ENCODE data around the gene C21orf91. TPM values are rescaled to one million over a fixed set of nuclear protein-coding genes. Genes with fewer than 3 reads are reported as not detected.
A peak's percentile ranks its signal among the peaks of the same experiment; 100 is the strongest.

The C21orf91 gene
- total RNA-seq, 1 experiment from 2014 or later: 22.1 TPM

DNA sequence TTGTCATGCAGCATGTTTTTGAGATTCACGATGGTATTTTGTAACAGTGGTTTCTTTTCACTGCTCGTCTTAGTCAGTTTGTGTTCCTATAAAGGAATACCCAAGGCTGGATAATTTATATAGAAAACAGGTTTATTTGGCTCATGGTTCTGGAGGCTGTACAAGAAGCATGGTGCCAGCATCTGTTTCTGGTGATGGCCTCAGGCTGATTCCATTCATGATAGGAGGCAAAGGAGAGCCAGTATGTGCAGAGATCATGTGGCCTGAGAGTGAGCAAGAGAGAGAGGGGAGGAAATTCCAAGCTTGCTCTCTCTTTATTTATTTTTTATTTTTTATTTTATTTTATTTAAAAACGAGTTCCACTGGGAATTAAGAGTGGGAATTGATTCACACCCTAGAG, 2.0 kb upstream of the C21orf91 start:
- CTCF ChIA-PET: interaction anchor here (0.7 to 1.3 kb wide), 4 partner anchors 21 to 178 kb away, joined by 3 read pairs; no protein-coding TSS in a partner anchor

DNA sequence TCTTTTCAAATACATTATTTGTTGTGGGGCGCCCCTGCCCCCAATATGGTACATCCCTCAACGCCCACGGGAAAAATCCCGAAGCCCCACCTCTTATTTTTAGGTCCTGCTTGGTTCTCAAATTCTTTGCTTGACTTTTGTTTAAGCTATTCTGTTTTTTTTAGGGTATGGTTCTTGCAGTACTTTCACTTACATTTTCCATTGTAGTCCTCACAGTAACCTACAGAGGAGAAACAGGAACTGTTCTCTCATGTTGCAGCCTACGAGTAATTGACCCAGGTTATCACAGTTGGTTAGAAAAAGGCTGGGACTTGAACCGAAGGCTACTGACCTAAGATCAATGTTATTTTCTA, 697 bp upstream of the C21orf91 start:
- CTCF ChIA-PET: interaction anchor here (0.5 to 2.6 kb wide), 4 partner anchors 8 to 143 kb away, joined by 3 to 15 read pairs (median 4); no protein-coding TSS in a partner anchor
- peak overlapping the region; percentile 100 for H3K27ac Mint-ChIP-seq (ENCODE audit: low read depth, unreplicated experiment)

More for the DNA sequence above, 2.0 kb upstream of the C21orf91 start:
- no peaks in the 10 kb centered on the region for H3K9me3 Mint-ChIP-seq (ENCODE audit: unreplicated experiment)
- H3K36me3 Mint-ChIP-seq (ENCODE audit: insufficient read depth, unreplicated experiment): peaks cover 28% of the 10 kb centered on the region
- no TSS peak for BruUV-seq (replicated peaks)
- no peaks in the 10 kb centered on the region for H3K27me3 Mint-ChIP-seq (ENCODE audit: insufficient read depth, unreplicated experiment)
- TF ChIP-seq, protein P1, sequence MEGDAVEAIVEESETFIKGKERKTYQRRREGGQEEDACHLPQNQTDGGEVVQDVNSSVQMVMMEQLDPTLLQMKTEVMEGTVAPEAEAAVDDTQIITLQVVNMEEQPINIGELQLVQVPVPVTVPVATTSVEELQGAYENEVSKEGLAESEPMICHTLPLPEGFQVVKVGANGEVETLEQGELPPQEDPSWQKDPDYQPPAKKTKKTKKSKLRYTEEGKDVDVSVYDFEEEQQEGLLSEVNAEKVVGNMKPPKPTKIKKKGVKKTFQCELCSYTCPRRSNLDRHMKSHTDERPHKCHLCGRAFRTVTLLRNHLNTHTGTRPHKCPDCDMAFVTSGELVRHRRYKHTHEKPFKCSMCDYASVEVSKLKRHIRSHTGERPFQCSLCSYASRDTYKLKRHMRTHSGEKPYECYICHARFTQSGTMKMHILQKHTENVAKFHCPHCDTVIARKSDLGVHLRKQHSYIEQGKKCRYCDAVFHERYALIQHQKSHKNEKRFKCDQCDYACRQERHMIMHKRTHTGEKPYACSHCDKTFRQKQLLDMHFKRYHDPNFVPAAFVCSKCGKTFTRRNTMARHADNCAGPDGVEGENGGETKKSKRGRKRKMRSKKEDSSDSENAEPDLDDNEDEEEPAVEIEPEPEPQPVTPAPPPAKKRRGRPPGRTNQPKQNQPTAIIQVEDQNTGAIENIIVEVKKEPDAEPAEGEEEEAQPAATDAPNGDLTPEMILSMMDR (IDR thresholded peaks at IDR 0.05; ENCODE audit: unreplicated experiment): no peak
- H3K4me3 Mint-ChIP-seq (ENCODE audit: unreplicated experiment): no peak overlapping the region
- POLR2A ChIA-PET: interaction anchor here (0.7 to 0.8 kb wide), 2 partner anchors 21 to 113 kb away, joined by 3 read pairs; no protein-coding TSS in a partner anchor
- peaks cover 6% of the 10 kb centered on the region for H3K4me1 Mint-ChIP-seq (ENCODE audit: insufficient read depth, unreplicated experiment)
- intact Hi-C loops (cut with micrococcal nuclease): no loop called here
- DNase-seq (ENCODE audit: unreplicated experiment): no peak
- no peak overlapping the region for H3K27ac Mint-ChIP-seq (ENCODE audit: low read depth, unreplicated experiment)

DNA sequence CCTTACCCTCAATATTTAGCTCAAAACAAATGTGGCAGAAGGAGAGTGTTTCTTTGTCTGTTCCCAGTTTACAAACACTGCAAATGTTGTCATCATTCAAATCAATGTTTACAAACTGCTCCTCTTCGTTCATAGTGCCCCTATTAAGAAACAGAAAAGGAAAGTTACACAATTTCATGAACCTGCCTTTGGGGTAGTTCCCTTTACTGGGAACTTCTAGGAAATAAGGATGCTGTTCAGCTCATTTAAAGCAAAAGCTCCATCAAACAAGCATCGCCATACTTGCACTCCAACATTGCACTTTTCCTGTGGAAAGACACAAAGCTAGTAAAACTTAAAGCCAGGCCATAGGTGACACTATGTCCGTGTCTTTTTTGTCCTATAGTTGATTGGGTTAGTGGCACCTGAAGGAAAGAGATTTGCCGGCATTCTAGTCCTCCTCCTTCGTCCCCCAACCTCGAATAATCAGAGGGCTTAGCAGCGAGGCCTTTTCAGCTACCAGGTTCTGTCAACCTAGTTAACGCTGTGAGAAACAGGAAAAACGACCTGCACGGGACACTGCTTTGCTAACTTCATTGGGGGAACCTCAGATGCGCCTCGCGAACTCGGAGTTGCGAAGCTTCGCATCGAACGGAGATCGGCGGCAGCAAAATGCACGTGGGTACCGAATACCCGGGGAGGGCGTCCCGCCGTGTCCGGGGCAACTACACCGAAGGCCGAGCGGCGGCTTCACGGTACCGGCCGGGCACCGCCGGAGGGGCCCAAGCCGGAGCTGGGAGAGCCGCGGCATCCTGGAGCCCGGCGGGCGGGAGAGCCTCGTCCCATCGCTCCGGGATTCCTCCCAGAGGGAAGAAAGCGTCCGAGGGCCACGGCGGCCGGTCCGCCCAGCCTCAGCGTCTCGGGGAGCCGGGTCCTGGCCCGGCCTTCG, 706 bp downstream of the C21orf91 start:
- intact Hi-C loops (cut with micrococcal nuclease): loop anchor here (1.0 to 2.0 kb wide), 4 partner anchors 30 to 140 kb away; no protein-coding TSS in a partner anchor
- POLR2A ChIA-PET: interaction anchor here (0.5 to 5.9 kb wide), 37 partner anchors 8 to 211 kb away, joined by 3 to 106 read pairs (median 4); no protein-coding TSS in a partner anchor
- Mint-ChIP-seq H3K9me3 (ENCODE audit: unreplicated experiment) (no peaks in the 10 kb centered on the region), H3K27ac (ENCODE audit: low read depth, unreplicated experiment) (peak overlapping the region; percentile 100), H3K4me1 (ENCODE audit: insufficient read depth, unreplicated experiment) (peaks cover 6% of the 10 kb centered on the region), H3K27me3 (ENCODE audit: insufficient read depth, unreplicated experiment) (no peaks in the 10 kb centered on the region), H3K36me3 (ENCODE audit: insufficient read depth, unreplicated experiment) (peaks cover 46% of the 10 kb centered on the region), H3K4me3 (ENCODE audit: unreplicated experiment) (peak overlapping the region; percentile 82)
- CTCF ChIA-PET: interaction anchor here (0.6 to 4.1 kb wide), 18 partner anchors 9 to 447 kb away, joined by 3 to 18 read pairs (median 4); no protein-coding TSS in a partner anchor
- TF ChIP-seq, protein P1 (IDR thresholded peaks at IDR 0.05; ENCODE audit: unreplicated experiment): no peak
- peak; percentile 56 for DNase-seq (ENCODE audit: unreplicated experiment)
- TSS peak; percentile 47 for BruUV-seq (replicated peaks)

More for the DNA sequence above, 697 bp upstream of the C21orf91 start:
- TF ChIP-seq, protein P1 (IDR thresholded peaks at IDR 0.05; ENCODE audit: unreplicated experiment): no peak
- H3K9me3 Mint-ChIP-seq (ENCODE audit: unreplicated experiment): no peaks in the 10 kb centered on the region
- no peaks in the 10 kb centered on the region for H3K27me3 Mint-ChIP-seq (ENCODE audit: insufficient read depth, unreplicated experiment)
- peaks cover 34% of the 10 kb centered on the region for H3K36me3 Mint-ChIP-seq (ENCODE audit: insufficient read depth, unreplicated experiment)
- H3K4me1 Mint-ChIP-seq (ENCODE audit: insufficient read depth, unreplicated experiment): peaks cover 6% of the 10 kb centered on the region
- peak overlapping the region; percentile 82 for H3K4me3 Mint-ChIP-seq (ENCODE audit: unreplicated experiment)
- no TSS peak for BruUV-seq (replicated peaks)
- DNase-seq (ENCODE audit: unreplicated experiment): no peak
- intact Hi-C loops (cut with micrococcal nuclease): loop anchor here (1.0 to 2.0 kb wide), 3 partner anchors 28 to 141 kb away; no protein-coding TSS in a partner anchor
- POLR2A ChIA-PET: interaction anchor here (0.6 to 5.9 kb wide), 15 partner anchors 9 to 209 kb away, joined by 3 to 106 read pairs (median 5); no protein-coding TSS in a partner anchor

DNA sequence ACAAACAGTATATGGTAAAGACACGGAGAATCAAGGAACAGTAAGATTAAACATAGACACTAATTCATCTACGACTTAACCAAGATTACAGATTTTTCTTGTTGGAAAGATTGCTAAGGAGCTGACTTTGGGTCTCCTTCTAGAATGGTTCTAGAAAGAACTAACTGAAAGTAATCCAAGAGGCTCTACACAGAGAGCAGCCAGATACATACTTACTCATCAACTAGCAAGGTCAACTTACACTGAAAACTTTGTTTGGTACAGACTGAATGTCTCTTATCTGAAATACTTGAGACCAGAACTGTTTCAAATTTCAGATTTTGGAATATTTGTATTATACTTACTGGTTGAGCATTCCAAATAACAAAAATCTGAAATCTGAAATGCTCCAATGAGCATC, 5.8 kb downstream of the C21orf91 start:
- no TSS peak for BruUV-seq (replicated peaks)
- Mint-ChIP-seq H3K36me3 (ENCODE audit: insufficient read depth, unreplicated experiment) (peaks cover 80% of the 10 kb centered on the region), H3K9me3 (ENCODE audit: unreplicated experiment) (peaks cover 7% of the 10 kb centered on the region), H3K27ac (ENCODE audit: low read depth, unreplicated experiment) (no peak overlapping the region), H3K4me3 (ENCODE audit: unreplicated experiment) (no peak overlapping the region), H3K4me1 (ENCODE audit: insufficient read depth, unreplicated experiment) (peaks cover 6% of the 10 kb centered on the region), H3K27me3 (ENCODE audit: insufficient read depth, unreplicated experiment) (no peaks in the 10 kb centered on the region)
- TF ChIP-seq, protein P1 (IDR thresholded peaks at IDR 0.05; ENCODE audit: unreplicated experiment): no peak
- intact Hi-C loops (cut with micrococcal nuclease): no loop called here
- DNase-seq (ENCODE audit: unreplicated experiment): no peak
- ChIA-PET POLR2A (interaction anchor here (1.0 kb wide), 1 partner anchor 11 kb away, joined by 3 read pairs; no protein-coding TSS in a partner anchor), CTCF (interaction anchor here (0.6 to 1.7 kb wide), 5 partner anchors 9 to 503 kb away, joined by 3 to 8 read pairs (median 4); no protein-coding TSS in a partner anchor)
